Inferior parietal cortex (tissue), 1 donor: ENCODE results near the gene COPS7A.

Source experiments
- DNase-seq: peaks from one replicate; pipeline ENCODE4 v3.0.0-alpha.2; 2016; ENCODE audit errors: extremely low spot score

The COPS7A gene

GRCh38 chr12:6770094-6770493, 46.2 kb downstream of the COPS7A start:
- no peak for DNase-seq

GRCh38 chr12:6770600-6770999, 46.8 kb downstream of the COPS7A start:
- no peak for DNase-seq

- DNase-seq = no peak
Measured at GRCh38 chr12:6771091-6771495, 47.2 kb downstream of the COPS7A start.

- DNase-seq = no peak
Measured at GRCh38 chr12:6771509-6772330, 47.9 kb downstream of the COPS7A start.

- DNase-seq = no peak
Measured at GRCh38 chr12:6772331-6772695, 48.5 kb downstream of the COPS7A start, which contains the start of gene LAG3. TSS of gene LAG3 (plus strand) at chr12:6772520. CDS start at chr12:6772853, 333 bp downstream.

GRCh38 chr12:6772726-6773589, 49.1 kb downstream of the COPS7A start:
- DNase-seq = no peak

GRCh38 chr12:6773590-6774351, 49.9 kb downstream of the COPS7A start:
- no peak for DNase-seq

- no peak for DNase-seq
Measured at GRCh38 chr12:6774499-6775062, 50.7 kb downstream of the COPS7A start.

- DNase-seq = no peak
Measured at GRCh38 chr12:6775185-6776174, 51.6 kb downstream of the COPS7A start.

GRCh38 chr12:6777386-6777785, 53.5 kb downstream of the COPS7A start:
- DNase-seq = no peak

GRCh38 chr12:6778217-6778573, 54.3 kb downstream of the COPS7A start:
- no peak for DNase-seq

GRCh38 chr12:6778574-6779550, 55.0 kb downstream of the COPS7A start:
- DNase-seq = peak; percentile 92

GRCh38 chr12:6779708-6780432, 56.0 kb downstream of the COPS7A start:
- DNase-seq = no peak

- DNase-seq = no peak
Measured at GRCh38 chr12:6780573-6780972, 56.7 kb downstream of the COPS7A start.
